ENCODE data around the gene WNT10A.

WNT10A gene

DNA sequence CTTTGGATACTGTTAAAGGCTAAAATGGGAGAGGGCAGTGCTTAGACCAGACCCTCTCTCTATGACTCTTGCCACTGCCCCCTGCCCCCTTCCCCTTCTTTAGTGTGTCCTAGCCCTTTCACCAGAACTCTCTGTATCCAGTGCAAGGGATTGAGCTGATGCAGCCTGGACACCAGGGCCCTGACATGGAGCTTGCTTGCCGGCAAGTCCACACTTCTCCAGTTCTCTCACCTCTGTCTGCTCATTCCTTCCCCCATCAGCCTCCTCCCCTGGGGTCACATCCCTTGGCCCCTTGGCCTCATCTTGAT is 22.6 kb upstream of the WNT10A start:
- DNase-seq, result no peak

DNA sequence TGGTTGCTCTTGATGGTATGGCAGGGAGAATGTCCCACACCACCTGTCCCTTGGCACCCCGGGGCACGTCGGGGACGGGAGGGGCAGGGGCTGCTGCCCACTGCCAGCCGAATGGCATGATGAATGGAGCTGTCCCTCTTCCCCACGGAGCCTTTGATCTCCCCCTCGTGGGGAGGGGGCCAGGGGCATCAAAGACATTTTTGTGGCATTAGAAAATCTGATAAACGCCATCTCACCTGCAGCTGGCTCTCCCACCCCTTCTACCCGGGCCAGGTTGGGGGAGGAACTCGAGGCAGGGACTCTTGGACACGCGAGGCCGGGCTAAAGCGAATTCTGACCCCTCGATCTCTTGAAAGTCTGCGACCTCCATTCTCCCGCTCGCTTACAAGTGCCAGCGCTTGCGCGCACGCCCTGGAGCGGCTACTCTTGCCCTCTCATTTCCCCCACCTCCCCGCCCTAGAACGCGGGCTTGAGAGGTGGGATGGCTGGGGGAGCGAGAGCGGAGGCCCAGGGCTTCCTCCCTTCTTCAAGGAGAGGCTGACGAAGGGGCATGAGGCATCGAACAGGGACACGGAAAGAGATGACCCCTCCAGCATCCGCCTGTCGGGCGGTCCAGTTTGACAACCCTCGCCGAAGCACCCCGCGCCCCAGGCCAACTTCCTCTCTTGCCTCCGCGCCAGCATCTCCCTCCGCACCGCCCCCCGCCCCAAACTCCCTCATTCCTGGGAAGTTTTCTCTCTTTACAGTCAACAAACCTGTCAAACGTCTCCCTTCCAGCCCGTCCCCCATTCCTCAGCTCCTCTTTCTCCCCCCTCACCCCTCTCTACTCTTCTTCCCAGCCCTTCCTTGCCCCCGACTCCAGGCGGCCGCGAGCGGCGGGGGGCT is 21.7 kb upstream of the WNT10A start:
- no peak for DNase-seq

- no peak for DNase-seq
Observed at GRCh38 chr2:218859556-218859987, 21.1 kb upstream of the WNT10A start, which contains the start of gene WNT6. TSS of gene WNT6 (plus strand) at chr2:218859805. CDS start at chr2:218860038, 233 bp downstream.

GRCh38 chr2:218859988-218860831 is 20.4 kb upstream of the WNT10A start:
- no peak for DNase-seq

GRCh38 chr2:218860950-218861381 is 19.7 kb upstream of the WNT10A start:
- DNase-seq, result peak; percentile 81

GRCh38 chr2:218861645-218862318 is 18.9 kb upstream of the WNT10A start:
- no peak for DNase-seq

- DNase-seq, result no peak
Observed at GRCh38 chr2:218863021-218863520, 17.6 kb upstream of the WNT10A start.

GRCh38 chr2:218865396-218865795 is 15.3 kb upstream of the WNT10A start:
- DNase-seq, result no peak

DNA sequence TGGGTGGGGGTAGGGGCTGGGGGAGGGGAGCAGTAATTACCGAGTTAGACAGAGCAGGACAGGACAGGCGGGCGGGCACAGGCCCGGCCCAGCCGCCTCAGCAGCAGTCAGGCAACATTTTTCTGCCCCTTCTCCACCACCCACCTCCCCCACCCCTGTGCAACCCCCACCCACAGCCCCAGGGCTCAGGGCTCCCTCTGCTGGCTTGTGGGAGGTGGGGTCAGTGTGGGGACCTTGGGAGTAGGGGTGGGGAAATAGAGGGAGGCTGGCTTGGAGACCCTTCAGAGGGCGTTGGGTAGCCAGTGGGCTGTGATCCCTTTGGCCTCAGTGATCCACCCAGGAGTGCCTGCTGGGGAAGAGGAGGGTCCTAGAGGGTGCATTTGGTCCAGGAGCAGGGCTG is 14.7 kb upstream of the WNT10A start:
- no peak for DNase-seq

- no peak for DNase-seq
Observed at GRCh38 chr2:218867900-218868299, 12.8 kb upstream of the WNT10A start.

- no peak for DNase-seq
Observed at GRCh38 chr2:218869064-218869463, 11.6 kb upstream of the WNT10A start.

- DNase-seq, result no peak
Observed at GRCh38 chr2:218870984-218871344, 9.7 kb upstream of the WNT10A start.

DNA sequence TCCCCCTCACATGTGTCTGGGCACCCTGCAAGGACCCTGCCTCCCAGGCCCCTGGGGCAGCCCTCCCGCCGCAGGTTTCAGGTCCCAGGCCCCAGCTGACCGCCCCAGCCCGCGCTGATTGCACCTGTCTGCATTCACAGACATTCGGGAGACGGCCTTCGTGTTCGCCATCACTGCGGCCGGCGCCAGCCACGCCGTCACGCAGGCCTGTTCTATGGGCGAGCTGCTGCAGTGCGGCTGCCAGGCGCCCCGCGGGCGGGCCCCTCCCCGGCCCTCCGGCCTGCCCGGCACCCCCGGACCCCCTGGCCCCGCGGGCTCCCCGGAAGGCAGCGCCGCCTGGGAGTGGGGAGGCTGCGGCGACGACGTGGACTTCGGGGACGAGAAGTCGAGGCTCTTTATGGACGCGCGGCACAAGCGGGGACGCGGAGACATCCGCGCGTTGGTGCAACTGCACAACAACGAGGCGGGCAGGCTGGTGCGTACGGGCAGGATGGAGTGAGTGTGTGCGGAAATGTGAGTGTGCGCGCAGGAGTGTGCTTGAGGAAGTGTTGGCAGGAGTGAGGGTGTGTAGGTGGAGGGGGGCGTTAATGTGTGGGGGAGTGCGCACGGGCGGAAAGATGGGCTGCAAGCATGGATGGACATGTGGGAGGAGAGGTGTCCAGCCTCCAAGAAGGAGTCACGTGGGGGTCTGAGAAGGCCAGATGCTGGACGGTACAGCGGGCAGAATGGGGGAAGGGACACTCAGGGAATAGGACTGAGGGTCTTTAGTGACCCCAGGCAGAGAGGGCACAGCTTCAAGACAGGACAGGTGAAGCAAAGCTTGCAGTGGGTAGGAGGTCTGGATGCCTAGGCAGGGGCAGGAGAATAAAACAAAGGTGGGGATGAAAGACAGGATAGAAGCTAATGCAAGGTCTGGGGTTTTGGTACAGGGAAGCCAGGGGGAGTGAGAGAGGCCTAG is 9.0 kb upstream of the WNT10A start:
- DNase-seq, result no peak

DNA sequence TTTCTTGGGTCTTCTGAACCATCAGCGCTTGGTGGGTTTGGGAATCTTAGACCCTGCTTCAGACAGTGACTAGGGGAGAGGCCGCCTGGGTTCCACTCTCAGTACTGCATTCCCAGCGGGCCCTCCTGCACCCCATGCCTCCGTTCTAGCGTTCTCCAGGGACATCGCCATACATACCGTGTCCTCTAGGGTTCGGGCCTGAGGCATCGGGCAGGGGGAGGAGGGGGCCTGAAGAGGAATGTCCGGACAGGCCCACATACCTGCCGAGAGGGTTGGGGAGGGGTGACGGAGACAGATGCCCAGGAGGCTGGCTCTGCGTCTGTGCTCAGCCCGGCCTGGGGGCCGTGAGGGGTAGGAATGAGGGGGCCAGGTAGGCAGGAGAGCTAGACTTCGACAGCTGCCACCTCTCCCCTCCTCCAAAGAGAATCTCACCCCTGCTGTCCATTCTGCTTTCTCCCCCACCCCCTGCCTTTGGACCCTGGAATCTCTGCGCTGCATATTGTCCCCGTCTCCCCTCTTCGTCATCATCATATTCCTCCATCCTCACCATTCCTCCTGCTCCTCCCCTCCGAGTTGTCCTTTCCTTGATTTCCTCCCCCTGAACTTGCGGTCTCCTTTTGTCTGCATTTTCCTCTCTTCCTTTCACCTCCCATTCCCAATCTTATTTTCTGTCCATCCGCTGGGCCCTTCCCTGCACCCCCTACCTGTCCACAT is 7.8 kb upstream of the WNT10A start:
- no peak for DNase-seq

- no peak for DNase-seq
Observed at GRCh38 chr2:218873359-218874194, 7.1 kb upstream of the WNT10A start.

- DNase-seq, result no peak
Observed at GRCh38 chr2:218875692-218876246, 4.9 kb upstream of the WNT10A start.

DNA sequence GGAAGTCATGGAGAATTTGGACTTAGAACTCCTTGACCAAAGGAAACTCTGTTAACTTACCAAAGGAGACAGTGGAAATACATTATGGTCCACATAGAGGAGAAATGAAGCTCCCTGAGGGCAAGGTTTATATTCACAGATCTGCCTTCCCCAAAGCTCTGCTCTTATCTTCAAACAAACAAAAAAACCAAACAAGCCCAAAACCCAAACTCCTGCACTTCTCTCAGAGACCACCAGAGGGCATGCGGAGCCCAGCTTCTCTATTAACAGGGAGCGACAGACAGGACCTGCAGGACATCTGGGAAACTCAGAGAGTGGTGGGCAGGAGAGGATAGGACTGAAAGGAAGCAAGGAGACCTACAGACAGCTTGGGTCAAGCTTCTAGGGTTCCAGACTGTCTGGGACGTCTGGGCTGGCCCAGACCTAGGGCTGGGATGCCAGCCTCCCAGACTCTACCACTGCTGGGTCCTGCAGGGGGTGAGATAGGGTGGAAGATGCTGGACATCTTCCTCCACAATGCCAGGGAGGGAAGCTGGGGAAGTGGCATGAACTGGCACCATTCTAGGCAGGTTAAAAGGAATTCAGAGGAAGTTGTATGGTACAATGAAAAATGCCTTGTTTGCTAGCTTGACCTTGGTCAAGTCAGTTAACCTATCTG is 4.0 kb upstream of the WNT10A start:
- peak; percentile 23 for DNase-seq

DNA sequence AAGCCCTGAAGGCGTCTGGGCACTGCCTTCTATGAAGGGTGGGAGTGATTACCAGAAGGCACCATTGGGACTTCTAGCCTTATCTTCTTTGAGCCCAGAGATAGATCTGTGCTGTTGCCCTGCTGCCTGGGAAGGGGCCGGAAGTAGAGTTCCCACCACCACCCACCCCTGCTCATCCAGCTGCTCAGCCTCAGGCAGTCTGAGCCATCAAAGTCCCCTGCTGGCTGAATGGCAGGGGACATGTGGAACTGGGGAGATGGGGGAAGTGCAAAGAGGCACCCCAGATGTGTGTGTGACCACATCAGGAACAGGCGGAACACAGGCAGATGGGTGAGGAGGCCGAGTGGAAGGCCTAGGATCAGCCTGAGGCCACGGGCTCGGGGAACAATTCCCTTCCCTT is 3.3 kb upstream of the WNT10A start:
- DNase-seq, result no peak

DNA sequence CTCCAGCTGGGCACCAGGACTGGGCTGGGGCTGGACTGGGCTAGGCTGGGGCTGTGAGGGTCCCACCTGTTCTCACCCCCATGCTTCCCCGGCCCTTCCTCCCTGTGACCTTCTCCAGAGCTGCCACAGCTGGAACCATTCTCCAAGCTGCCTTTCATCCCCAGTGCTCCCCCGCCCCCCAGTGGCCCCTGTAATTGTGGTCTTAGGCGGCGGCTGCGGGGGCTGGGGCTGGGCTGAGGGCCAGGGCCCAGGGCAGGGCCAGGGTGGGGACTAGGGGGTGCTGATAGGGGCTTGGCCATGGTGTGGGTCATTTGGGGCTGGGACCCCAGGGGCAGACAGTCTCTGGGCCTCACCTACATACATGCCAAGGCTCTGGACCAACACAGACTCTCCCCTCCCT is 2.8 kb upstream of the WNT10A start:
- DNase-seq, result no peak

- no peak for DNase-seq
Observed at GRCh38 chr2:218878486-218878885, 2.2 kb upstream of the WNT10A start.
